Measurements from ENCODE around the gene HES7.

DNA sequence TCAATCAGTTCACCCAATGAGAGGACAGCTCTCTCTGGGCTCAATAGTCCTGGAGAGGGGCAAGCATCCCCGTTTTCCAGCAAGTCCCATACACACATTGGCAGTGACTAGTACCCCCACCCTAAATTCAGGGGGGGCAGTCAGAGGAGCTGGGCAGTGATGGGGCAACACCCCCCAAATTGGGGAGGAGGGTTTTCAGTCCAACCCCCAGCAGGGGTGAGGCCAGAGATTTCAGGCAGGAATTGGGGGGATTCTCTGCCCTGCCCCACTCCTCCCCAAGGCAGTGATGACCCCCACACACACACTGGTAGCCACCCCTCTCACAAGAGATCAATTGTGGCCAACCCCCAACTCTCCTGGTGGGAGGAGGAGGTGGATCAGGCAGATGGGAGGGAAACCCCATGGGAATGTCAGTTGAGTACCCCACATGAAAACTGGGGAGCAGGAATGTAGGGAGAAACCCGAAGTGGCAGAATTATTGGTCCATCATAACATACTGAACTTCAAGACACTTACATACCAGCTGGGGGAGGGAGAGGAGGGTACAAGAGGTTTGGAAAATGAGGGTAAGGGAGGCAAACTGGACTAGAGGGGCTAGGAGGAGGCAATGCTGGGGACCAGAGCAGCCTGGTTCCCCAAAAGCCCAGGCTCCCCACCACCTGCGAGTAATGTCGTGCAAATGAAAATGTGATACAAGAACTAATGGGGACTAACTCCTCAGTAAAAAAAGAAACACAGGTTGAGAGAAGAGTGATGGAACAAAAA lies 35.7 kb upstream of the HES7 start:
- TF ChIP-seq, protein P1, sequence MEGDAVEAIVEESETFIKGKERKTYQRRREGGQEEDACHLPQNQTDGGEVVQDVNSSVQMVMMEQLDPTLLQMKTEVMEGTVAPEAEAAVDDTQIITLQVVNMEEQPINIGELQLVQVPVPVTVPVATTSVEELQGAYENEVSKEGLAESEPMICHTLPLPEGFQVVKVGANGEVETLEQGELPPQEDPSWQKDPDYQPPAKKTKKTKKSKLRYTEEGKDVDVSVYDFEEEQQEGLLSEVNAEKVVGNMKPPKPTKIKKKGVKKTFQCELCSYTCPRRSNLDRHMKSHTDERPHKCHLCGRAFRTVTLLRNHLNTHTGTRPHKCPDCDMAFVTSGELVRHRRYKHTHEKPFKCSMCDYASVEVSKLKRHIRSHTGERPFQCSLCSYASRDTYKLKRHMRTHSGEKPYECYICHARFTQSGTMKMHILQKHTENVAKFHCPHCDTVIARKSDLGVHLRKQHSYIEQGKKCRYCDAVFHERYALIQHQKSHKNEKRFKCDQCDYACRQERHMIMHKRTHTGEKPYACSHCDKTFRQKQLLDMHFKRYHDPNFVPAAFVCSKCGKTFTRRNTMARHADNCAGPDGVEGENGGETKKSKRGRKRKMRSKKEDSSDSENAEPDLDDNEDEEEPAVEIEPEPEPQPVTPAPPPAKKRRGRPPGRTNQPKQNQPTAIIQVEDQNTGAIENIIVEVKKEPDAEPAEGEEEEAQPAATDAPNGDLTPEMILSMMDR (conservative IDR thresholded peaks at IDR 0.05; ENCODE audit: low read length) = no peak
- no peak for TF ChIP-seq EZH2phosphoT487 (IDR thresholded peaks at IDR 0.05; ENCODE audit: borderline replicate concordance)

All from Loucy (cell line).